Fibroblast of upper back skin (primary cell): ENCODE data around the gene SLC12A7.

Experiments
- DNase-seq: peaks from one replicate; pipeline ENCODE4 v3.0.0-alpha.2; 2013

Gene SLC12A7

DNA sequence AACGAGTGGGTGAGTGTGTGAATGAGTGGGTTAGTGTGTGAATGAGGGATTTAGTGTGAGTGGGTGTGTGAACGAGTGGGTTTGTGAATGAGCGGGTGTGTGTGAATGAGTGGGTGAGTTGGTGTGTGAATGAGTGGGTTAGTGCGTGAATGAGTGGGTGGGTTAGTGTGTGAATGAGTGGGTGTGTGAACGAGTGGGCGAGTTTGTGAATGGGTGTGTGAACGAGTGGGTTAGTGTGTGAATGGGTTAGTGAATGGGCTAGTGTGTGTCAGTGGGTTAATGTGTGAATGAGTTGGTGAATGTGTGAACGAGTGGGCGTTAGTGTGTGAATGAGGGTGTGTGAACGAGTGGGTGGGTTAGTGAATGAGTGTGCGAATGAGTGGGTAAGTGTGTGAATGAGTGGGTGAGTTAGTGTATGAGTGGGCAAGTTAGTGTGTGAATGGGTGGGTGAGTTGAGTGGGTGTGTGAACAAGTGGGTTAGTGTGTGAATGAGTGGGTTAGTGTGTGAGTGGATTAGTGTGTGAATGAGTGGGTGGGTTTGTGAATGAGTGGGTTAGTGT is 63.6 kb downstream of the SLC12A7 start:
- no peak for DNase-seq

- DNase-seq: no peak
Measured at GRCh38 chr5:1047332-1047965, 64.4 kb downstream of the SLC12A7 start.

- DNase-seq: no peak
Measured at GRCh38 chr5:1045960-1046560, 65.8 kb downstream of the SLC12A7 start.

DNA sequence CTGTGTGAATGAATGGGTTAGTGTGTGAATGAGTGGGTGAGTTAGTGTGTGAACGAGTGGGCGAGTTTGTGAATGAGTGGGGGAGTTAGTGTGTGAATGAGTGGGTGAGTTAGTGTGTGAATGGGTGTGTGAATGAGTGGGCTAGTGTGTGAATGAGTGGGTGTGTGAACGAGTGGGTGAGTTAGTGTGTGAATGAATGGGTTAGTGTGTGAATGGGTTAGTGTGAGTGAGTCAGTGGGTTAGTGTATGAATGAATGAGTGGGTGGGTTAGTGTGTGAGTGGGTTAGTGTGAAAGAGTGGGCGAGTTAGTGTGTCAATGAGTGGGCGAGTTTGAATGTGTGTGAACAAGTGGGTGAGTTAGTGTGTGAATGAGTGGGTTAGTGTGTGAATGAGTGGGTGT is 67.7 kb downstream of the SLC12A7 start:
- DNase-seq: no peak

DNA sequence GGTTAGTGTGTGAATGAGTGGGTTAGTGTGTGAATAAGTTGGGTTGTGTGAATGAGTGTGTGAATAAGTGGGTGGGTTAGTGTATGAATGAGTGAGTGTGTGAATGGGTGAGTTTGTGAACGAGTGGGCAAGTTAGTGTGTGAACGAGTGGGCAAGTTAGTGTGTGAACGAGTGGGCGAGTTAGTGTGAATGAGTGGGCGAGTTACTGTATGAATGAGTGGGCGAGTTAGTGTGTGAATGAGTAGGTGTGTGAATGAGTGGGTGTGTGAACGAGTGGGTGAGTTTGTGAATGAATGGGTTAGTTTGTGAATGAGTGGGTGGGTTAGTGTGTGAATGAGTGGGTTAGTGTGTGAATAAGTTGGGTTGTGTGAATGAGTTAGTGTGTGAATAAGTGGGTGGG is 68.5 kb downstream of the SLC12A7 start:
- no peak for DNase-seq

GRCh38 chr5:1042626-1043025 is 69.2 kb downstream of the SLC12A7 start:
- no peak for DNase-seq

DNA sequence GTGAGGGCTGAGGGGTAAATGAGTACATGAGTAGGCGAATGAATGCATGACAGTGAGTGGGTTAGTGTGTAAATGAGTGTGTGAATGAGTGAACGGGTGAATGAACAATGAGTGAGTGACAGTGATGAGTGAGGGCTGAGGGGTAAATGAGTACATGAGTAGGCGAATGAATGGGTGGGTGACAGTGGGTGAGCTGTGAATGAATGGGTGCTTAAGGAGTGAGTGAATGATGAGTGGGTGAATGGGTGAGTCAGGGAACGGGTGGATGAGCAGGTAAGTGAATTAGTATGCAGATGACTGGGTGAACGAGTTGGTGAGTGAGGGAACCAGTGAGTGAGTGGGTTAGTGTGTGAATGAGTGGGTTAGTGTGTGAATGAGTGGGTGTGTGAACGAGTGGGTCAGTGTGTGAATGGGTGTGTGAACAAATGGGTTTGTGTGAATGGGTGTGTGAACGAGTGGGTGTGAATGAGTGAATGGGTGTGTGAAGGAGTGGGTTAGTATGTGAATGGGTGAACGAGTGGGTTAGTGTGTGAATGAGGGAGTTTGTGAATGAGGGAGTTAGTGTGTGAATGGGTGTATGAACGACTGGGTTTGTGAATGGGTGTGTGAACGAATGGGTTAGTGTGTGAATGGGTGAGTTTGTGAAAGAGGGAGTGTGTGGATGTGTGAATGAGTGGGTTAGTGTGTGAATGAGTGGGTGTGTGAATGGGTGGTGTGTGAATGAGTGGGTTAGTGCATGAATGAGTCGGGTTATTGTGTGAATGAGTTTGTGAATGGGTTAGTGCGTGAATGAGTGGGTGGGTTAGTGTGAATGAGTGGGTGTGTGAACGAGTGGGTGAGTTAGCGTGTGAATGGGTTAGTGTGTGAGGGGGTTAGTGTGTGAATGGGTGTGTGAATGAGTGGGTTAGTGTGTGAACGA is 70.4 kb downstream of the SLC12A7 start:
- DNase-seq: no peak

DNA sequence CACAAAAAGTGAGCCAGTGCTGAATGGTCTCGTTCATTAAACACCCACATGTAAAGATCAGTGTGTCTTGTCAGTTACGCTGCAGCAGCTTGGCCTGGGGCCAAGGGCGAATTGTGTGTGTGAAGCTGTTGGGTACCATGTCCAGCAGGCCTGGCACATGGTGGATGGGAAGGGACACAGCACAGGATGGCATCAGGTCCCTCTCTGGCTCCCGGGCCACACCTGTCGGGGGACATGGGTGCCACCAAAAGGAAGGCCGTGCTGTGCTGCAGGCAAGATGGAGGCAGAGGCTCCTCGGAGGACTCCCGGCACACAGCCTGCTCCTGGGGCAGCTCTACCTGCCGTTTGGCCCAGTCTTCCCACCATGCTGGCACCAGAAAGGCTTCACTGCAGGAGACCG is 71.3 kb downstream of the SLC12A7 start:
- no peak for DNase-seq

- no peak for DNase-seq
Measured at GRCh38 chr5:1039706-1040260, 72.1 kb downstream of the SLC12A7 start.

DNA sequence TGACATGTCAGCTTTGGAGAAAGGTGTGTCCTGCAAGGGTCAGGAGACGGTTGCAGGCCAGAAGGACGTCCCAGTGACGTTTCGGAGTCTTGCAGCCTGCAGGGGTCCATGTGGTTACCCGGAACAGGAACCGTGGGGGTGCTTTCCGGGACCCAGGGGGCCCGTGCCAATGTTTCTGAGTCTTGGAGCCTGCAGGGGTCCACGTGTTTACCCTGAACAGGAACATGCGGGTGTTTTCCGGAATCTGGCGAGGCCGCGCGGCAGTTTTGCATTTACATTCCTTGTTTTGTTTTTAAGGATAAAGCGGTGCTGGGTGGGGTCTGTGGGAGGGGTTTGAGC is 72.7 kb downstream of the SLC12A7 start:
- DNase-seq: no peak

- DNase-seq: no peak
Measured at GRCh38 chr5:1038417-1039209, 73.2 kb downstream of the SLC12A7 start.

GRCh38 chr5:1037671-1038416 is 74.0 kb downstream of the SLC12A7 start:
- no peak for DNase-seq

- DNase-seq: no peak
Measured at GRCh38 chr5:1037123-1037670, 74.7 kb downstream of the SLC12A7 start.

DNA sequence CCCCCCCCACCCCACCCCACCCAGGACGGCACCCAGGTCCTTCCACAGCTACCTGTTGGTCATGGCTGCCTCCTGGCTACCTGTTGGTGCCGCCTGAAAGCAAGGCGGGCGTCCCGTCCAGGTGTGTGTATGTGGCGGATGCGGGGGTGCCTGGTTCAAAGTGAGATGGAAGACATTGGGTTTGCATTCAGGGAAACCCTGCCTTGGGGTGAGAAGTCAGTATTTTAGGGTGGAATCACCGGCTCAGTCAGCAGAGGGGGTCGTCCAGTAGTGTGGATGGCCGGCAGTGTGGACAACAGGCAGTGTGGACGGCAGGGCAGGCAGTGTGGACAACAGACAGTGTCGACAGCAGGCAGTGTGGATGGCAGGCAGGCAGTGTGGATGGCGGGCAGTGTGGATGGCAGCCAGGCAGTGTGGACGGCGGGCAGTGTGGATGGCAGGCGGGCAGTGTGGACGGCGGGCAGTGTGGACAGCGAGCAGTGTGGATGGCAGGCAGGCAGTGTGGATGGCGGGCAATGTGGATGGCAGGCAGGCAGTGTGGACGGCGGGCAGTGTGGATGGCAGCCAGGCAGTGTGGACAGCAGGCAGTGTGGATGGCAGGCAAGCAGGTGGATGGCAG is 75.2 kb downstream of the SLC12A7 start:
- DNase-seq: no peak

DNA sequence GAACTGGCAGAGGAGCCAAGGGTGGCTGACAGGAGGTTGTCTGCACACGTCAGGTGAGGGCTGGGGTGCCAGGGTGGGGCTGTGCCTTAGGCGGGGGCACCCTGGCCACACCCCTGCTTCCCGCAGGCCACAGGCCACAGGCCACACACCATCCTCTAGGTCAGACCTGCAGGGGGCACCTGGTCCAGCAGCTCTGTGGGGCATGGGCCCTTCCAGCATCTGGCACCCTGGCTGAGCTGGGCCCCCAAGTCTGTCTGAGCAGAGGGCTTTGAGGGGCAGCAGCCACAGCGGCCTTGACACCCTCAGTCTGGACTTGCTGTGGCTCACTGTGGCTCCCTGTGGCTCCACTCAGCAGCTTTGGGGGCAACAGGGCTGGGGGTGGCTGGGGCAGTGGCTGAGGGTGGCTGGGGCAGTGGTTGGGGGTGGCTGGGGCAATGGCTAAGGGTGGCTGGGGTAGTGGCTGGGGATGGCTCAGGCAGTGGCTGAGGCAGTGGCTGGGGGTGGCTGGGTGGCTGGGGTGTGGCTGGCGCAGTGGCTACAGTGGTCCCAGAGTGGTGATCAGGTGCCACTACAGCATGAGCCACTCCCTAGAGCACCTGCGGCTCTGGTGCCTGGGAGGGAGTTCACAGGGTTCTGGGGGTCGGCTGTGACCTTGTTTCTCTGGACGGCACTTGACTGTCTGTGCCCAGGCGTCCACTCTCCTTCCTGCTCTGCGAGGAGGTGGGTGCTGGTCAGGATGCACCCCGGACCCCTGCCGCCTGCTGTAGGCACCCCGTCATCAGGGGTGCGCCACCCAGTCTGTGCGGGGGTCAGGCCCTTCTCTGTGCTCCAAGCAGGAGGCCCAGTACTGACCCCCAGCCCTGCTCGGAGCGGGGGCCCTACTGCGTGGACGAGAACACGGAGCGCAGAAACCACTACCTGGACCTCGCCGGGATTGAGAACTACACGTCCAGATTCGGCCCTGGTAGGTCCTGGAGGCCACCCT is 76.2 kb downstream of the SLC12A7 start:
- no peak for DNase-seq

- no peak for DNase-seq
Measured at GRCh38 chr5:1034986-1035385, 76.9 kb downstream of the SLC12A7 start.

GRCh38 chr5:1034421-1034905 is 77.4 kb downstream of the SLC12A7 start:
- no peak for DNase-seq

DNA sequence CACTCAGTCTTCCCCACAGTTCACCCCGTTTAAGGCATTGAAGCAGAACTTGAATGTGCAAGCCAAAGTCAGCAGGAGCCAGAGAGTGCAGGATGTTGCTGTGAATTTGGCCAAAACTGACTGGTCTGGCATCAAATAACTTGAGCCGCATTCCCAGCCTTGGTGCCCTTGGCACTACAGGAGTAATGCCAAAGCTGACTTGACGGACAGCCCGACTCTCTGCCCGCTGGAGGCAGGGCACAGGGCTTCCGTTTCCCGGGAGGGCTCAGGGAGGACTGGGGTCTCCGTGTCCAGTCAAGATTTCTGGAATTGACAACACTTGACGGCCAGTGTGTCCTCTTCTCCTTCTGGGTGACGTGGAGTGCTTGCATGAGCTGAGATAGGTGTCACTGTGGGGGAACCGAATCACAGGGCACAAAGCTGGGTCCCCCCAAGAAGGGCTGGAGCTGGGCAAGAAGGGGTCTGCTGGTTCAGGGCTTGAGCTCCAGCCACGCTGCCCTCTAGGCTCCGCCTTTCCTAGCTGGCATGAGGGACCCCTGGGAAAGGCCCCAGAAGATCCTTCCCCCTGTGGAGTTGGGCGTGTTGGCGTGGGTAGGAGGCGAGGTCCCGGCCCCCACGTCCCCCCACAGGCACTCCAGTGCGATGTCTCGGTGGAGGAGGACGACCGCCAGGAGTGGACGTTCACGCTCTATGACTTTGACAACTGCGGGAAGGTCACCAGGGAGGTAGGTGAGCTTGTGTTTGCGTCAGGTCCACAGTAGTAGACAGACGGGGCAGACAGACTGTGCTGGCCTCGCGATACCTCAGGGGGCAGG is 78.0 kb downstream of the SLC12A7 start:
- no peak for DNase-seq

- no peak for DNase-seq
Measured at GRCh38 chr5:1033178-1033577, 78.7 kb downstream of the SLC12A7 start.
